Naive thymus-derived CD4-positive, alpha-beta T cell (primary cell): ENCODE data around the gene PIP5K1B. TPM values are rescaled to one million over a fixed set of nuclear protein-coding genes. Genes with fewer than 3 reads are reported as not detected.

ENCODE experiments used
- ATAC-seq: fragments of 150-1000 bp; cut with Tn5 transposase; 2 replicates; pipeline ENCODE4 v1.10.0; 2021; ENCODE audit warnings: mild to moderate bottlenecking, moderate library complexity
- CTCF ChIA-PET: fragments of 350-600 bp; sonication (Branson Sonifier 250); formaldehyde crosslinking; loops from one replicate; lab custom pipeline; 2021; ENCODE audit warnings: antibody characterized with exemption; lab: Charles Lee
- POLR2A ChIA-PET: fragments of 350-600 bp; sonication (Branson Sonifier 250); formaldehyde crosslinking; loops from one replicate; lab custom pipeline; 2021; ENCODE audit warnings: antibody characterized with exemption, inconsistent platforms; lab: Charles Lee
- DNase-seq, 9 donors: peaks; one replicate each; pipeline versions ENCODE4 v3.0.0 to v3.0.0-alpha.2; 2020 to 2022; ENCODE audit warnings: mixed read lengths in 1 of 9
- H3K27ac ChIP-seq: one replicate; pipeline ENCODE4 v1.7.0; 2013; ENCODE audit warnings: mild to moderate bottlenecking, low read depth, low read length, moderate library complexity
- H3K27me3 ChIP-seq, 2 donors: one replicate each; pipeline ENCODE4 v1.7.0; 2013; ENCODE audit warnings: low read length in 2 of 2, mild to moderate bottlenecking in 2 of 2, moderate library complexity in 2 of 2; ENCODE audit not compliant: control insufficient read depth in 2 of 2, insufficient read depth in 2 of 2
- H3K36me3 ChIP-seq, 3 experiments: 1 replicate in 2 of 3; 2 replicates in 1 of 3; pipeline ENCODE4 v1.7.0; 2013; ENCODE audit warnings: low read length in 3 of 3, mild to moderate bottlenecking in 3 of 3, moderate library complexity in 1 of 3; ENCODE audit not compliant: insufficient read depth in 3 of 3, control insufficient read depth in 2 of 3
- H3K4me1 ChIP-seq, 2 donors: one replicate each; pipeline ENCODE4 v1.7.0; 2013; ENCODE audit warnings: low read length in 2 of 2, mild to moderate bottlenecking in 2 of 2, moderate library complexity in 1 of 2; ENCODE audit not compliant: control insufficient read depth in 2 of 2, insufficient read depth in 2 of 2
- H3K4me3 ChIP-seq: 2 replicates; pipeline ENCODE4 v1.7.0; 2013; ENCODE audit warnings: mild to moderate bottlenecking, low read length
- H3K9me3 ChIP-seq, 3 experiments: 1 replicate in 2 of 3; 2 replicates in 1 of 3; pipeline ENCODE4 v1.7.0; 2013; ENCODE audit warnings: low read length in 3 of 3; ENCODE audit not compliant: control insufficient read depth in 2 of 3
- H3K27ac Mint-ChIP-seq, 9 donors: one replicate each; pipeline ENCODE4 v1.8.0; 2020 to 2022; ENCODE audit warnings: mixed read lengths in 9 of 9, mild to moderate bottlenecking in 8 of 9, moderate library complexity in 5 of 9, inconsistent platforms in 2 of 9
- H3K27me3 Mint-ChIP-seq, 5 donors: one replicate each; pipeline ENCODE4 v1.8.0; 2021 to 2022; ENCODE audit warnings: mixed read lengths in 5 of 5, mild to moderate bottlenecking in 1 of 5
- H3K36me3 Mint-ChIP-seq, 5 donors: one replicate each; pipeline ENCODE4 v1.8.0; 2020 to 2022; ENCODE audit warnings: mixed read lengths in 5 of 5, mild to moderate bottlenecking in 3 of 5, inconsistent platforms in 1 of 5
- H3K4me1 Mint-ChIP-seq, 7 donors: one replicate each; pipeline ENCODE4 v1.8.0; 2020 to 2022; ENCODE audit warnings: mixed read lengths in 7 of 7, mild to moderate bottlenecking in 3 of 7, inconsistent platforms in 1 of 7
- H3K4me3 Mint-ChIP-seq, 10 donors: one replicate each; pipeline ENCODE4 v1.8.0; 2020 to 2022; ENCODE audit warnings: mild to moderate bottlenecking in 10 of 10, mixed read lengths in 10 of 10, moderate library complexity in 6 of 10, inconsistent platforms in 2 of 10
- H3K9me3 Mint-ChIP-seq, 11 donors: one replicate each; pipeline ENCODE4 v1.8.0; 2020 to 2022; ENCODE audit warnings: mixed read lengths in 11 of 11, mild to moderate bottlenecking in 4 of 11, inconsistent platforms in 1 of 11, moderate library complexity in 1 of 11
- intact Hi-C, 2 donors: fragments of 100-400 bp; cut with micrococcal nuclease; formaldehyde crosslinking; loops; one replicate each; pipeline ENCODE4 v1.15.1; 2023
- polyA plus RNA-seq, 2 donors: library from polyadenylated mRNA; unstranded; fragments of 300-500 nt; fragmentation: Illumina TruSeq; gene quantifications; one replicate each; pipeline ENCODE4 v1.2.3, GENCODE V29; 2021
- total RNA-seq, 6 experiments: library from RNA in 5 of 6; stranded (reverse) in 5 of 6; gene quantifications; 1 replicate in 5 of 6; 2 replicates in 1 of 6; pipeline ENCODE4 v1.2.3 and lab custom pipeline; 2021 to 2026

Gene PIP5K1B
- total and polyA plus RNA-seq, 7 experiments from 2014 or later: 0.08 to 4.2 (median 0.54) TPM

DNA sequence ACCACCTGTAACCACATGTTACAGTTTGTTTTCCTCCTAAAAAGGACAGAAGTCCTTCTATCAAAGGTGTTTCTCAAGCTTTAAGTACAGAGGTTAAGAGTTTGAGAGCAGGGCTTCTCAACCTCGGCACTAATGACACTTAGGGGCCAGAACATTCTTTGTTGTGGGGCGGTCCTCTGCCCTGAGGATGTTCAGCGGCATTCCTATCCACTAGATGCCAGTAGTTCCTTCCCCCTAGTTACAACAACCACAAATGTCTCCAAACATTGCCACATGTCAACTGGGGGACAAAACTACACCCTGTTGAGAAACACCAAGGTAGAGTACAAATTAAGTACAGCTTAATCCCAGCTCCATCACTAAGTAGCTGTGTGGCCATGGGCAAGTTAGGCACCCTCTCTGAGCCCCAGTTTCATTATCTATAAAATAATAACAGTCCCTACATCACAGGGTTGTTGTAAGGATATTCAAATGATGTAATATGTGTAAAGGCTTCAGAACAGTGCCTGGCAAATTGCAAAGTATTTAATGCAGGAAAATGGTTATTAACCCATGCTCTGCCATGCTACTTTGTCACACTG, 44.6 kb downstream of the PIP5K1B start:
- Mint-ChIP-seq H3K9me3 (no peaks in the 10 kb centered on the region), H3K36me3 (no peaks in the 10 kb centered on the region), H3K4me1 (peaks cover 0 to under 1% (median 0%) of the 10 kb centered on the region in 7 donors), H3K27me3 (peaks cover 0 to 11% (median 5%) of the 10 kb centered on the region in 5 donors), H3K4me3 (no peak overlapping the region), H3K27ac (no peak overlapping the region)
- H3K27me3 ChIP-seq: no peaks in the 10 kb centered on the region
- no peak overlapping the region for H3K27ac ChIP-seq
- H3K4me3 ChIP-seq: no peak overlapping the region
- CTCF ChIA-PET: interaction anchor here (0.6 kb wide), 1 partner anchor 364 kb away, joined by 5 read pairs; no protein-coding TSS in a partner anchor
- no peaks in the 10 kb centered on the region for H3K36me3 ChIP-seq
- H3K4me1 ChIP-seq: no peaks in the 10 kb centered on the region
- no peak for ATAC-seq
- intact Hi-C loops: loop anchor here in 1 of 2 donors (10.0 kb wide), 1 partner anchor 55 kb away; no protein-coding TSS in a partner anchor
- POLR2A ChIA-PET: no interaction called here
- peak in 1 of 9 donors; percentile 1 for DNase-seq
- H3K9me3 ChIP-seq: no peaks in the 10 kb centered on the region

DNA sequence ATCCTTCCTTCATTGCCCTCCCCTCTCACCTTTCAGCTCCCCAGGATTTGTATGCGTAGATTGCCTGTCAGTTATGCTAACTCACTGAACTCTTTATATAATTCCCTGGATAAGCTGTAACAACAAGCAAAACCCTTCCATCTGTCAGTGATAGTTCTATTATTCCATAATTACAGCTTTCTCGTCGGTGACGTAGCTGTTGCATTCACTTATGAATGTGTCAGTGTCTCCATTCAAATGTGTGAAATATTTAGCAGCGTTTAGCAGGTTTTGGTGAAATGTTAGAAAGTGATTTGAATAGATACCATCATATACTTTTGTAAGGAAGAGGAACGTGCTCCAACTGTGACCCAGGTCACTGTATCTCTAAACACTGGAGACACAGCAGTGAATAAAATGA, 45.2 kb downstream of the PIP5K1B start:
- no peak overlapping the region for H3K27ac Mint-ChIP-seq
- POLR2A ChIA-PET: no interaction called here

DNA sequence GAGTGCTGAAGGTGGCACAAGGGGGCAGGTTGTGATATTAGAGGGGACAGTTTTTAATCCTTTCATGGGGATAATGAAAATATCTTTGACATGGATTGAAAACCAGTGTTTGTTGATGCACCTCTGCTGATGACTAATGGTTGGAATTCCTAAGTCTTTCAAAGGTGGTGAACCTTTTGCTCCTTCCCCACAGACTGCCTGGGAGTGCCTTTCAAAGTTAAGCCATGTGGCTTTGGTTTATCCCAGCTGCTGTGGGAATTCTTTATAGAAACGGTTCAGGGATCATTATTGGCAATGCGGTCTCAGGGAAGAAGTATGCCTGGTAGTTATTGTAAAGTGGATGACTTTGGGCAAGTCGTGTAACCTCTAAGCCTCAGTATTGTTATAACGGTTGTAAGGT, 45.7 kb downstream of the PIP5K1B start:
- Histone ChIP-seq H3K27me3 (no peaks in the 10 kb centered on the region), H3K36me3 (no peaks in the 10 kb centered on the region), H3K27ac (no peak overlapping the region), H3K4me3 (no peak overlapping the region), H3K4me1 (no peaks in the 10 kb centered on the region), H3K9me3 (no peaks in the 10 kb centered on the region)
- H3K27me3 Mint-ChIP-seq: peaks cover 0 to 13% (median 10%) of the 10 kb centered on the region in 5 donors
- no peaks in the 10 kb centered on the region for H3K9me3 Mint-ChIP-seq
- no peak overlapping the region for H3K4me3 Mint-ChIP-seq
- no peak overlapping the region for H3K27ac Mint-ChIP-seq
- no peaks in the 10 kb centered on the region for H3K36me3 Mint-ChIP-seq
- ChIA-PET POLR2A (no interaction called here), CTCF (no interaction called here)
- H3K4me1 Mint-ChIP-seq: no peaks in the 10 kb centered on the region
- DNase-seq (no peak), ATAC-seq (no peak)
- intact Hi-C loops: loop anchor here in 1 of 2 donors (10.0 kb wide), 1 partner anchor 54 kb away; no protein-coding TSS in a partner anchor

More for the DNA sequence above, 45.2 kb downstream of the PIP5K1B start:
- Histone ChIP-seq H3K27me3 (no peaks in the 10 kb centered on the region), H3K9me3 (no peaks in the 10 kb centered on the region), H3K36me3 (no peaks in the 10 kb centered on the region), H3K27ac (no peak overlapping the region), H3K4me3 (no peak overlapping the region), H3K4me1 (no peaks in the 10 kb centered on the region)
- Mint-ChIP-seq H3K4me1 (no peaks in the 10 kb centered on the region), H3K36me3 (no peaks in the 10 kb centered on the region), H3K9me3 (no peaks in the 10 kb centered on the region), H3K27me3 (peaks cover 0 to 12% (median 10%) of the 10 kb centered on the region in 5 donors), H3K4me3 (no peak overlapping the region)
- no peak for ATAC-seq
- intact Hi-C loops: loop anchor here in 1 of 2 donors (10.0 kb wide), 1 partner anchor 55 kb away; no protein-coding TSS in a partner anchor
- no peak for DNase-seq
- CTCF ChIA-PET: interaction anchor here (0.6 kb wide), 1 partner anchor 363 kb away, joined by 5 read pairs; no protein-coding TSS in a partner anchor

DNA sequence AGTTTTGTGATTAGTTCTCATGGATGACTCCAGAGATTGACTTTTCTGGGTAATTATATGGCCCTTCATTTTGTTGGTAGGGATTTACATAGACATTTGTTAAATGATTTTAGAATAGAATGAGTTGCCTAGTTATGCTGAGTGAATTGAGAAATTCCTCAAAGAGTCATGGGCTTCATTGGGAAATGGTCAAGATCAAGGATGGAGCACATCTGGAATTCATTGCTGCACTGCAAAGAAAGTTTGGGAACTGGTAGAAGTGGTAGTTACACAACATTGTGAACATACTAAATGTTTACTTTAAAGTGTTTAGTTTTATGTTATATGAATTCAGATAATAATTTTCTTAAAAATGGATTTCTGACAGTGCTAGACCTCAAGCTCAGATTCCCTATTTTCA, 46.5 kb downstream of the PIP5K1B start:
- CTCF ChIA-PET: no interaction called here
- no peak for ATAC-seq
- no peaks in the 10 kb centered on the region for H3K27me3 ChIP-seq
- intact Hi-C loops: loop anchor here in 1 of 2 donors (10.0 kb wide), 1 partner anchor 53 kb away; no protein-coding TSS in a partner anchor
- H3K4me1 ChIP-seq: no peaks in the 10 kb centered on the region
- H3K9me3 Mint-ChIP-seq: no peaks in the 10 kb centered on the region
- H3K36me3 Mint-ChIP-seq: no peaks in the 10 kb centered on the region
- H3K27ac Mint-ChIP-seq: no peak overlapping the region
- DNase-seq: no peak
- POLR2A ChIA-PET: no interaction called here
- no peaks in the 10 kb centered on the region for H3K9me3 ChIP-seq
- no peaks in the 10 kb centered on the region for H3K4me1 Mint-ChIP-seq
- no peak overlapping the region for H3K4me3 Mint-ChIP-seq
- no peaks in the 10 kb centered on the region for H3K36me3 ChIP-seq
- H3K27me3 Mint-ChIP-seq: peaks cover 5 to 17% (median 10%) of the 10 kb centered on the region in 5 donors
- H3K27ac ChIP-seq: no peak overlapping the region
- no peak overlapping the region for H3K4me3 ChIP-seq

DNA sequence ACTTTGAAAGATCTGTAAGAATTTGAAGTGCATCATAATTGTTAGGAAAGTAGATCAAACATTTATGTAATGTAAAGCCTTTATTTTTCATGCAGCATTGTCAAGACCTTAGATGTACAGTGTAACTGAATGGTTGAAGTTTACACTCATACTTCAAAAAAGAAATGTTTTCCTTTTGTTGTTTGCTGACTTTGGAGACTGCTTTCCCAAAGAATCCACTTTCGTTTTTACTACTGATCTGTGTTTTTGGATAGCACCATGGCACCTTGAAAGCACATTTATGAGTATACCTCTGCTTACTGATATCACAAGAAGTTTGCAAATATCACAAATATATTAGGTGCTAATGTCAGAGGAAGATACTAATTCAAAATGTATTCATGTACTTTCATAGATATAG, 50.0 kb downstream of the PIP5K1B start:
- intact Hi-C loops: loop anchor here in 1 of 2 donors (10.0 kb wide), 1 partner anchor 50 kb away; no protein-coding TSS in a partner anchor
- H3K27me3 ChIP-seq: no peaks in the 10 kb centered on the region
- ATAC-seq: no peak
- H3K27ac ChIP-seq: no peak overlapping the region
- POLR2A ChIA-PET: no interaction called here
- Mint-ChIP-seq H3K4me1 (no peaks in the 10 kb centered on the region), H3K27ac (no peak overlapping the region), H3K4me3 (no peak overlapping the region), H3K27me3 (peaks cover 16 to 29% (median 17%) of the 10 kb centered on the region in 5 donors), H3K9me3 (peaks cover 0 to 20% (median 13%) of the 10 kb centered on the region in 11 donors), H3K36me3 (peaks cover 0 to 15% (median 8%) of the 10 kb centered on the region in 5 donors)
- DNase-seq: no peak
- no peaks in the 10 kb centered on the region for H3K4me1 ChIP-seq
- H3K9me3 ChIP-seq: peaks cover 0 to 10% (median 0%) of the 10 kb centered on the region in 3 experiments
- CTCF ChIA-PET: no interaction called here
- no peaks in the 10 kb centered on the region for H3K36me3 ChIP-seq
- no peak overlapping the region for H3K4me3 ChIP-seq

DNA sequence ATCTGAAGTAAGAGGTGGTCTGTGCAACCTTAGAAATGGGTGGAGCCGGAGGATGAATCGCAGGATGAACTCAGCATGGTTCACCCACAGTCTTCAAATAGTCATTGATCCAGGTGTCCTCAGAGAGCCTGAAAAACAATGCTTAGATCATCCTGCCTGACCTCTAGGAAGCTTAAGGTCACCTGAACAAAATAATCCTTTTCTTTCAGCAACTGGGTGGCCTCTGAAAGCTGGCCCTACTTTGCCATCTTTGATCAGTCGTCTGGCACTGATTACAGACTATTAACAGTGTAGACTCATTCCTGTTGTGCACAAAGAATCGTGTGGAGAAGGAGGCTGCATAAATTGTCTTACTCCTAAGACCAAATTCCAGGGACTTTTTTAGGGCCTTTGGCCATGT, 50.7 kb downstream of the PIP5K1B start:
- no peak overlapping the region for H3K4me3 ChIP-seq
- ChIA-PET POLR2A (no interaction called here), CTCF (no interaction called here)
- no peak for ATAC-seq
- H3K9me3 ChIP-seq: peaks cover 0 to 10% (median 0%) of the 10 kb centered on the region in 3 experiments
- H3K4me3 Mint-ChIP-seq: no peak overlapping the region
- H3K36me3 ChIP-seq: no peaks in the 10 kb centered on the region
- H3K27me3 Mint-ChIP-seq: peaks cover 13 to 33% (median 16%) of the 10 kb centered on the region in 5 donors
- no peak for DNase-seq
- H3K27ac Mint-ChIP-seq: no peak overlapping the region
- intact Hi-C loops: loop anchor here in 1 of 2 donors (10.0 kb wide), 1 partner anchor 49 kb away; no protein-coding TSS in a partner anchor
- no peaks in the 10 kb centered on the region for H3K27me3 ChIP-seq
- no peaks in the 10 kb centered on the region for H3K4me1 Mint-ChIP-seq
- H3K9me3 Mint-ChIP-seq: peaks cover 0 to 20% (median 13%) of the 10 kb centered on the region in 11 donors
- H3K27ac ChIP-seq: no peak overlapping the region
- H3K4me1 ChIP-seq: no peaks in the 10 kb centered on the region
- peaks cover 0 to 15% (median 8%) of the 10 kb centered on the region in 5 donors for H3K36me3 Mint-ChIP-seq
